Vagina (tissue), 2 donors: ENCODE data around the gene TAF4B. TPM values are rescaled to one million over a fixed set of nuclear protein-coding genes. Genes with fewer than 3 reads are reported as not detected.

Experiments used
- DNase-seq, 2 donors: peaks; one replicate each; pipeline ENCODE4 v3.0.0-alpha.2; 2017; ENCODE audit errors: extremely low spot score in 2 of 2
- H3K27ac ChIP-seq: fragments of 200-600 bp; sonication (generic); one replicate; pipeline ENCODE4 v1.5.1; 2019
- H3K27me3 ChIP-seq: fragments of 200-600 bp; sonication (generic); one replicate; pipeline ENCODE4 v1.5.1; 2019
- H3K36me3 ChIP-seq, 2 donors: fragments of 200-600 bp; sonication (generic); one replicate each; pipeline ENCODE4 v1.5.1; 2017 to 2019
- H3K4me1 ChIP-seq: fragments of 200-600 bp; sonication (generic); one replicate; pipeline ENCODE4 v1.5.1; 2019
- H3K4me3 ChIP-seq, 2 donors: fragments of 200-600 bp; sonication (generic); 1 replicate in 1 of 2; 2 replicates in 1 of 2; pipeline ENCODE4 v1.5.1; 2016 to 2019
- H3K9me3 ChIP-seq: fragments of 200-600 bp; sonication (generic); one replicate; pipeline ENCODE4 v1.5.1; 2019
- POLR2A ChIP-seq, 2 donors: fragments of 450-650 bp; IDR thresholded peaks; one replicate each; pipeline ENCODE4 v1.6.1; 2017; ENCODE audit warnings: antibody characterized with exemption in 2 of 2, mild to moderate bottlenecking in 2 of 2, moderate library complexity in 2 of 2
- POLR2AphosphoS5 ChIP-seq, 2 donors: sonication (generic); formaldehyde crosslinking; IDR thresholded peaks; one replicate each; pipeline ENCODE4 v1.9.0; 2017; ENCODE audit warnings: antibody characterized with exemption in 2 of 2, mild to moderate bottlenecking in 2 of 2, low read depth in 1 of 2; ENCODE audit not compliant: insufficient read depth in 1 of 2
- intact Hi-C: fragments of 100-400 bp; cut with DNase I; formaldehyde crosslinking; loops from one replicate; pipeline ENCODE4 v1.15.1; 2023
- total RNA-seq: library from RNA; depleted of rRNA; stranded (reverse); fragments of >200 nt; gene quantifications from one replicate; pipeline ENCODE4 v1.2.3, GENCODE V29; 2016
- TF ChIP-seq, protein P1 (sequence below), 3 experiments: fragments of 450-650 bp in 2 of 3; fragments of 200-600 bp in 1 of 3; sonication (generic) in 1 of 3; IDR thresholded peaks; one replicate each; pipeline ENCODE4 v1.5.1; 2017 to 2019; ENCODE audit warnings: antibody characterized with exemption in 3 of 3, mild to moderate bottlenecking in 2 of 3, moderate library complexity in 2 of 3

TAF4B gene
- total RNA-seq, 1 donor from 2014 or later: 16.0 TPM

DNA sequence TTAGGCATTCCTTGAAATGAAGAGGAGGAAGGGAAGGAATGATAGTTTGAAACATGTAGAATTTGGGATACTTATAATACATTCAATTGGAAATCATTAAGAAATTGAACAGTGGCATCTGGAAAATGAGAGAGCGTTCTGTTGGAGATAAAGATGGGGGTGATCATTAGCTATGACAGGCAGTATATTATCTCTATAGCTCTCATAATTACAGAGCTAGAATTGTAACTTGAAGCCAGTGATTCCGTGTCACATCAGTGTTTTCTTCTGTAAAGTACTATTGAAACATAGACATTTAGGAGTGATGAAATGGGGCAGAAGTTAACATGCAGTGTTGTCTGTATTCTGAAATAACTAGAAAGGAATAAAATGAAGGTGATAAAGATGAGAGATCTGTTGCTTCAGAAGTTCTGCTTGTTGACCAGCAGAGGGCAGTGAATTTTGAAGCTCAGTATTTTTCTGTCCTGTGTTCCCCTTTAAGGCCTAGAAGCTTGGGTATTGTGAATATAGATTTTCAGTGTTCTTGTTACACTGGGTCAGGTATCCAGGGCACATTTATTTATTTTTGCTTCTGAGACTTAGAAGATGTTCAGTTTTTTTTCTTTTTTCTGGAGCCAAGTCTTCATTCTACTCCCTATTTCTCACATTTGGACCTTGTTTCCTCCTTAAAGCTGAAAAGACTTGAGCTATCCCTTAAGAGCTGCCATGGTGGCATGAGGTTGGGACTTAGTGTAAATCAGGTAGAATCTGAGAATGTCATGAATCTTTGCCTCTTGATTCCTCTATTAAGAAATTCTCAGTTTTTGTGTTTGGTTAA is 157.4 kb downstream of the TAF4B start:
- no peak for DNase-seq
- H3K36me3 ChIP-seq: no peaks in the 10 kb centered on the region
- intact Hi-C loops: loop anchor here (5.0 kb wide), 1 partner anchor 269 kb away; no protein-coding TSS in a partner anchor
- peaks cover 5% of the 10 kb centered on the region for H3K4me1 ChIP-seq
- no peak overlapping the region for H3K27ac ChIP-seq
- no peaks in the 10 kb centered on the region for H3K27me3 ChIP-seq
- H3K9me3 ChIP-seq: no peaks in the 10 kb centered on the region
- no peak overlapping the region for H3K4me3 ChIP-seq
- TF ChIP-seq, protein P1, sequence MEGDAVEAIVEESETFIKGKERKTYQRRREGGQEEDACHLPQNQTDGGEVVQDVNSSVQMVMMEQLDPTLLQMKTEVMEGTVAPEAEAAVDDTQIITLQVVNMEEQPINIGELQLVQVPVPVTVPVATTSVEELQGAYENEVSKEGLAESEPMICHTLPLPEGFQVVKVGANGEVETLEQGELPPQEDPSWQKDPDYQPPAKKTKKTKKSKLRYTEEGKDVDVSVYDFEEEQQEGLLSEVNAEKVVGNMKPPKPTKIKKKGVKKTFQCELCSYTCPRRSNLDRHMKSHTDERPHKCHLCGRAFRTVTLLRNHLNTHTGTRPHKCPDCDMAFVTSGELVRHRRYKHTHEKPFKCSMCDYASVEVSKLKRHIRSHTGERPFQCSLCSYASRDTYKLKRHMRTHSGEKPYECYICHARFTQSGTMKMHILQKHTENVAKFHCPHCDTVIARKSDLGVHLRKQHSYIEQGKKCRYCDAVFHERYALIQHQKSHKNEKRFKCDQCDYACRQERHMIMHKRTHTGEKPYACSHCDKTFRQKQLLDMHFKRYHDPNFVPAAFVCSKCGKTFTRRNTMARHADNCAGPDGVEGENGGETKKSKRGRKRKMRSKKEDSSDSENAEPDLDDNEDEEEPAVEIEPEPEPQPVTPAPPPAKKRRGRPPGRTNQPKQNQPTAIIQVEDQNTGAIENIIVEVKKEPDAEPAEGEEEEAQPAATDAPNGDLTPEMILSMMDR (IDR thresholded peaks at IDR 0.05): peak; percentile 67 to 73 (median 72)
- no peak for TF ChIP-seq POLR2AphosphoS5 (IDR thresholded peaks at IDR 0.05; ENCODE audit: insufficient read depth in 1 of 2, low read depth in 1 of 2)
- no peak for TF ChIP-seq POLR2A (IDR thresholded peaks at IDR 0.05)

DNA sequence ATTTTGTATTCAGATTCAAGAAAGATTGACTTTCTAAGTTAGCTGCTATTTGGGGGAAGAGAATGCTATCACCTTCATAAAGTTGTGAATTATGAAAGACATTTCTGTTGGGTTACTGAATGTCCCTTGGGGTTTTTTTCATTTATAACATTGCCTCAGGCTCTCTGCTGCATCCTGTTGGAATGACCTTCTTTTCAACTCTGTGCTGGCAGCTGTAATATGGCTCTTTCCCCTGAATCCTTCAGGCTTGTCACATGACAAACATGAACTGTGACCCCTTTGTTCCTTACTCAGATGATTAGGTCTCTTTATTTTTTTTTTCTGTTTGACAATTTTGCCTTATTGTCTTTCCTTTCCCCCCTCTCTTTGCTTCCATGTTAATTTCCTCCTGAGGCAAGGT is 159.8 kb downstream of the TAF4B start:
- intact Hi-C loops: no loop called here
- Histone ChIP-seq H3K4me3 (no peak overlapping the region), H3K4me1 (peaks cover 5% of the 10 kb centered on the region), H3K36me3 (no peaks in the 10 kb centered on the region), H3K9me3 (no peaks in the 10 kb centered on the region), H3K27me3 (no peaks in the 10 kb centered on the region), H3K27ac (no peak overlapping the region)
- no peak for DNase-seq
- TF ChIP-seq POLR2A (IDR thresholded peaks at IDR 0.05) (no peak), POLR2AphosphoS5 (IDR thresholded peaks at IDR 0.05; ENCODE audit: insufficient read depth in 1 of 2, low read depth in 1 of 2) (peak in 1 of 2 donors; percentile 34)

DNA sequence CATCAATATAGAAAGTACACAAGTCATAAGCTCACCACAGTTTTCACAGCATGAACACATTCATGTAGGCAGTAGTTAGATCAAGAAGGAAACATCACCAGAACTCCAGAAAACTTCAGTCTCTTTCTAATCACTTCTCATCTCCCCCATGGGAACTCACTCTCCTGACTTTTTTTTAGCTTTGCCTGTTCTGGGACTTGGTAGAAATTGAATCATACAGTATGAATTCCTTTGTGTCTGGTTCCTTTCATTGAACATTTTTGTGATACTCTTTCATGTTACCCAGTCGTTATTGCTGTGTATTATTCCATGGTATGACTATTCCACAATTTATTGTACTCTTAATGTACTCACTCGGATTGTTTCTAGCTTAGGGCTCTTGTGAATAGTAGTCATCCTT is 160.2 kb downstream of the TAF4B start:
- no peak for DNase-seq
- H3K4me3 ChIP-seq: no peak overlapping the region
- peaks cover 5% of the 10 kb centered on the region for H3K4me1 ChIP-seq
- H3K27ac ChIP-seq: no peak overlapping the region
- H3K9me3 ChIP-seq: no peaks in the 10 kb centered on the region
- H3K27me3 ChIP-seq: no peaks in the 10 kb centered on the region
- no peak for TF ChIP-seq POLR2AphosphoS5 (IDR thresholded peaks at IDR 0.05; ENCODE audit: insufficient read depth in 1 of 2, low read depth in 1 of 2)
- TF ChIP-seq POLR2A (IDR thresholded peaks at IDR 0.05): no peak
- TF ChIP-seq, protein P1 (IDR thresholded peaks at IDR 0.05): no peak
- no peaks in the 10 kb centered on the region for H3K36me3 ChIP-seq
- intact Hi-C loops: no loop called here

DNA sequence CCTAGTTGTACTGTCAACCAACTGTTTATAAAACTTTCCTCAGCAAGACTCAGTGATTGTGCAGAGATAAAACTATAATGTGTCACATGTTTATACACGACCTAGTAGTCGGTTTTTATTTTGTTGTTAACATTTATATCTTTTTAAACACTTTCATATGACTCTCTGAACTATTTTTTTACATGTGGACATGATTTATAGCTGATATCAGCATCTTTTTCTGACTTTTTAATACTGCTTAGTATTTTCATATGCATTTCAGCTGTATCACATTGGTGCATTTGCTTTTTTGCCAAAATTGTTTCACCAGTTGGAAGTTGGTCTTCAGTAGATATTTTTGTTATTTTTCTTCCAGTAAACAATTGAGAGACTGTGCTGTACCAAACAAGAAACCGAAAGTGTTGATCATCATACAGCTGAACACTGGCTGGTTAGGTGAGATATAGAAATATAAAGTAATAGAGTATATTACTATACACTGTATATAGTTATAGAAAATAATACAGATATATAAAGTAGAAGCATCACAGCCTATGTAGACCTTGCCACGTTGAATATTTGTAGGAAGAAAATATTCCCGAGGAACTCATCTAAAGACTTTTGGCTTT is 167.9 kb downstream of the TAF4B start:
- no peaks in the 10 kb centered on the region for H3K4me1 ChIP-seq
- H3K27me3 ChIP-seq: no peaks in the 10 kb centered on the region
- no peaks in the 10 kb centered on the region for H3K9me3 ChIP-seq
- H3K27ac ChIP-seq: no peak overlapping the region
- no peak overlapping the region for H3K4me3 ChIP-seq
- TF ChIP-seq POLR2A (IDR thresholded peaks at IDR 0.05) (no peak), POLR2AphosphoS5 (IDR thresholded peaks at IDR 0.05; ENCODE audit: insufficient read depth in 1 of 2, low read depth in 1 of 2) (no peak)
- TF ChIP-seq, protein P1 (IDR thresholded peaks at IDR 0.05): no peak
- DNase-seq: no peak
- intact Hi-C loops: no loop called here
- no peaks in the 10 kb centered on the region for H3K36me3 ChIP-seq

DNA sequence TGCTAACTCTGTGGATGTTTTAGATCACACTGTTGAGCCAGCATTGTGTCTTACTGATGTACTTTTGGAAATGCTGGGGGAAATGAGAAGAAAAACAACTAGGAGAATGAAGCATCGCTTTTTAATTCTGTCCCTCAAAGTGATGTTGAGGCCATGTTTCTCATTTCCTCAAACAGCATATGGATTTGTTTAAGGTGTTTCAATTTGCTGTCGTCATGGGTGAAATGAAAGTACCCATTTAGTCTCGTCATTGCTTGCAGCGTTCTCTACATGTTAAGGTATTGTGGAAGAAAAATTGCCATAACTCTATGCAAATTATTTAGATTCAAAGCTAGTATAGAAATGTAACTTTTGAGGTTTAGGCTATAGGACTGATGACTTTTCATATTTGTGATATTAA is 170.8 kb downstream of the TAF4B start:
- Histone ChIP-seq H3K4me3 (no peak overlapping the region), H3K27ac (no peak overlapping the region), H3K27me3 (no peaks in the 10 kb centered on the region), H3K4me1 (no peaks in the 10 kb centered on the region), H3K36me3 (no peaks in the 10 kb centered on the region), H3K9me3 (no peaks in the 10 kb centered on the region)
- TF ChIP-seq POLR2AphosphoS5 (IDR thresholded peaks at IDR 0.05; ENCODE audit: insufficient read depth in 1 of 2, low read depth in 1 of 2): no peak
- no peak for TF ChIP-seq POLR2A (IDR thresholded peaks at IDR 0.05)
- TF ChIP-seq, protein P1 (IDR thresholded peaks at IDR 0.05): no peak
- intact Hi-C loops: no loop called here
- DNase-seq: no peak
